ENCODE data around the gene ACTBL2. TPM values are rescaled to one million over a fixed set of nuclear protein-coding genes. Genes with fewer than 3 reads are reported as not detected.

ACTBL2 gene
- polyA plus RNA-seq, 2 of the 4 experiments (the other 2 are of a cell fraction): 0.06 TPM

GRCh38 chr5:57486027-57486602 lies 3.5 kb upstream of the ACTBL2 start:
- ChIA-PET POLR2A (no interaction called here), CTCF (interaction anchor here (0.9 to 1.9 kb wide), 3 partner anchors 14 to 975 kb away, joined by 3 to 12 read pairs (median 5); no protein-coding TSS in a partner anchor)
- TF ChIP-seq ELK1 (IDR thresholded peaks at IDR 0.05; ENCODE audit: low read depth, low read length): no peak
- TF ChIP-seq ESRRA (IDR thresholded peaks at IDR 0.05; ENCODE audit: borderline replicate concordance, low read length): no peak
- no peak for TF ChIP-seq ZSCAN20 (CRISPR knock-in tag; IDR thresholded peaks at IDR 0.05)
- TF ChIP-seq EP300 (IDR thresholded peaks at IDR 0.05): no peak
- no peak for TF ChIP-seq ZNF302 (CRISPR knock-in tag; IDR thresholded peaks at IDR 0.05)
- TF ChIP-seq PHF8 (IDR thresholded peaks at IDR 0.05; ENCODE audit: borderline replicate concordance, low read depth): no peak
- TF ChIP-seq CBX8 (IDR thresholded peaks at IDR 0.05): no peak
- no peak for TF ChIP-seq HEYL (CRISPR knock-in tag; IDR thresholded peaks at IDR 0.05)
- no peak for TF ChIP-seq CBX2 (IDR thresholded peaks at IDR 0.05; ENCODE audit: borderline replicate concordance, low read depth)
- no peak for TF ChIP-seq JUNB (IDR thresholded peaks at IDR 0.05)
- no peak for TF ChIP-seq EHF (CRISPR knock-in tag; IDR thresholded peaks at IDR 0.05)
- TF ChIP-seq RNF2 (IDR thresholded peaks at IDR 0.05; ENCODE audit: borderline replicate concordance, low read depth): no peak
- no peak for TF ChIP-seq FOSB (CRISPR knock-in tag; IDR thresholded peaks at IDR 0.05)
- no peak for TF ChIP-seq HOXB5 (CRISPR knock-in tag; IDR thresholded peaks at IDR 0.05)
- no peak for TF ChIP-seq TFCP2L1 (CRISPR knock-in tag; IDR thresholded peaks at IDR 0.05)
- TF ChIP-seq GATA3 (IDR thresholded peaks at IDR 0.05; ENCODE audit: borderline replicate concordance): no peak
- TF ChIP-seq SREBF2 (IDR thresholded peaks at IDR 0.05): no peak
- no peak for TF ChIP-seq TP53 (CRISPR knock-in tag; IDR thresholded peaks at IDR 0.05)
- no peak for TF ChIP-seq CHD4 (IDR thresholded peaks at IDR 0.05; ENCODE audit: borderline replicate concordance)
- Histone ChIP-seq H3K27ac (no peak overlapping the region), H3K4me2 (no peak overlapping the region), H3K9me3 (no peaks in the 10 kb centered on the region), H3K4me3 (no peak overlapping the region), H3K4me1 (no peaks in the 10 kb centered on the region)
- no peak for ATAC-seq
- no peak for DNase-seq (ENCODE audit: low read depth in 1 of 2, low spot score in 1 of 2)
- no peak for FAIRE-seq
- WGBS (ENCODE audit: missing lambda C conversion rate): 65% methylated on average over 4 of the region's 4 CpGs

GRCh38 chr5:57478826-57479225 lies 3.8 kb downstream of the ACTBL2 start:
- Histone ChIP-seq H3K4me3 (no peak overlapping the region), H3K27ac (no peak overlapping the region), H3K9me3 (no peaks in the 10 kb centered on the region), H3K4me2 (no peak overlapping the region), H3K4me1 (no peaks in the 10 kb centered on the region)
- FAIRE-seq: no peak
- ATAC-seq: no peak
- DNase-seq (ENCODE audit: low read depth in 1 of 2, low spot score in 1 of 2): no peak
- no peak for TF ChIP-seq MAFK (IDR thresholded peaks at IDR 0.05; ENCODE audit: partially characterized antibody)
- TF ChIP-seq HOXA7 (CRISPR knock-in tag; IDR thresholded peaks at IDR 0.05): no peak
- no peak for TF ChIP-seq ZNF302 (CRISPR knock-in tag; IDR thresholded peaks at IDR 0.05)
- 77% methylated on average over 1 of the region's 1 CpG for WGBS (ENCODE audit: missing lambda C conversion rate)
- CTCF ChIA-PET: interaction anchor here (1.0 to 1.7 kb wide), 3 partner anchors 9 to 20 kb away, joined by 3 to 5 read pairs (median 4); no protein-coding TSS in a partner anchor
- POLR2A ChIA-PET: no interaction called here

- no peak for DNase-seq (ENCODE audit: low read depth in 1 of 2, low spot score in 1 of 2)
- ChIA-PET CTCF (no interaction called here), POLR2A (no interaction called here)
- no peak overlapping the region for H3K4me3 ChIP-seq
- H3K27ac ChIP-seq: no peak overlapping the region
- ATAC-seq: no peak
- TF ChIP-seq CBX8 (IDR thresholded peaks at IDR 0.05) (no peak), POLR2A (IDR thresholded peaks at IDR 0.05; ENCODE audit: low read length) (no peak), HOXB5 (CRISPR knock-in tag; IDR thresholded peaks at IDR 0.05) (no peak), ZSCAN20 (CRISPR knock-in tag; IDR thresholded peaks at IDR 0.05) (no peak), HES2 (IDR thresholded peaks at IDR 0.05) (no peak), NFE2L2 (conservative IDR thresholded peaks at IDR 0.05; ENCODE audit: low read length) (no peak), GATA3 (IDR thresholded peaks at IDR 0.05; ENCODE audit: borderline replicate concordance) (no peak), CHD4 (IDR thresholded peaks at IDR 0.05; ENCODE audit: borderline replicate concordance) (no peak), MAFK (IDR thresholded peaks at IDR 0.05; ENCODE audit: partially characterized antibody) (no peak), HEYL (CRISPR knock-in tag; IDR thresholded peaks at IDR 0.05) (no peak), CBX2 (IDR thresholded peaks at IDR 0.05; ENCODE audit: borderline replicate concordance, low read depth) (no peak), MYC (IDR thresholded peaks at IDR 0.05; ENCODE audit: borderline replicate concordance, low read length) (no peak), FOSB (CRISPR knock-in tag; IDR thresholded peaks at IDR 0.05) (no peak)
- FAIRE-seq: no peak
- no peaks in the 10 kb centered on the region for H3K4me1 ChIP-seq
- H3K4me2 ChIP-seq: no peak overlapping the region
- H3K9me3 ChIP-seq: no peaks in the 10 kb centered on the region
Observed at GRCh38 chr5:57476601-57477056, 6.0 kb downstream of the ACTBL2 start.

Data from A549 (cell line).